ENCODE measurements around the gene SUCO.

GRCh38 chr1:172498857-172499256, 34.1 kb upstream of the SUCO start:
- TF ChIP-seq, protein P1, sequence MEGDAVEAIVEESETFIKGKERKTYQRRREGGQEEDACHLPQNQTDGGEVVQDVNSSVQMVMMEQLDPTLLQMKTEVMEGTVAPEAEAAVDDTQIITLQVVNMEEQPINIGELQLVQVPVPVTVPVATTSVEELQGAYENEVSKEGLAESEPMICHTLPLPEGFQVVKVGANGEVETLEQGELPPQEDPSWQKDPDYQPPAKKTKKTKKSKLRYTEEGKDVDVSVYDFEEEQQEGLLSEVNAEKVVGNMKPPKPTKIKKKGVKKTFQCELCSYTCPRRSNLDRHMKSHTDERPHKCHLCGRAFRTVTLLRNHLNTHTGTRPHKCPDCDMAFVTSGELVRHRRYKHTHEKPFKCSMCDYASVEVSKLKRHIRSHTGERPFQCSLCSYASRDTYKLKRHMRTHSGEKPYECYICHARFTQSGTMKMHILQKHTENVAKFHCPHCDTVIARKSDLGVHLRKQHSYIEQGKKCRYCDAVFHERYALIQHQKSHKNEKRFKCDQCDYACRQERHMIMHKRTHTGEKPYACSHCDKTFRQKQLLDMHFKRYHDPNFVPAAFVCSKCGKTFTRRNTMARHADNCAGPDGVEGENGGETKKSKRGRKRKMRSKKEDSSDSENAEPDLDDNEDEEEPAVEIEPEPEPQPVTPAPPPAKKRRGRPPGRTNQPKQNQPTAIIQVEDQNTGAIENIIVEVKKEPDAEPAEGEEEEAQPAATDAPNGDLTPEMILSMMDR (IDR thresholded peaks at IDR 0.05) = no peak
- no peak for TF ChIP-seq POLR2A (IDR thresholded peaks at IDR 0.05)
- no peak for TF ChIP-seq POLR2AphosphoS5 (IDR thresholded peaks at IDR 0.05)
